Daoy (cell line): Measurements from ENCODE around the gene SLC34A3. TPM values are rescaled to one million over a fixed set of nuclear protein-coding genes. Genes with fewer than 3 reads are reported as not detected.

ENCODE experiments used
- DNase-seq: peaks from one replicate; pipeline ENCODE4 v3.0.0-alpha.2; 2015; ENCODE audit warnings: low read depth
- total RNA-seq: library from RNA; depleted of rRNA; stranded (reverse); fragments of >200 nt; shearing (Covaris generic); gene quantifications from 2 replicates; pipeline ENCODE4 v1.2.3, GENCODE V29; 2014

SLC34A3 gene
- total RNA-seq, 1 experiment from 2014 or later: not detected

- no peak for DNase-seq
Observed at GRCh38 chr9:137217276-137218211, 13.2 kb upstream of the SLC34A3 start.

GRCh38 chr9:137218212-137218753 is 12.4 kb upstream of the SLC34A3 start:
- no peak for DNase-seq

DNA sequence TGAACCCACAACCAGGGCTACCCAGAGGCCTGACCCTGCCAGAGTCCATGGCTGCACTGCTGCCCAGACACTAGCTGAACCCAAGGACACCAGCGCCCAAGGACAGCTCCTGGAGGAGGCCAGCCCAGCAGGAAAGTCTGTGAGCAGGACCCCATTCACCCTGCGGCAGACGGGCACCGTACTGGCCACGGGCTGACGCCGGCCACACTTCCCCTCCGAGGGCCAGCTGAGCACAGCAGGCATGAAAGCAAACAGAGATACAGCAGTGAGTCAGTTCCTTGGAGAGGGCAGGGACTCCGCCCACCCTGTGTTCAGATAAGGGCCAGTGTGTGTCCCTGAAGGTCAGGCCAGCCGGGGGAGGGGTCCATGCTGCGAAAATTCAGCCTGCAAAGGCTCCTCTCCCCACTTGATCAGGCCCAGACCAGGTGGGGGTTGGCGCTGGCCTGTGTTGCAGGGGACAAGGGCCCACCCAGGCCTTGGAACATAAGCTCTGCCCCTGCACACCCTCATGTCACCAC is 11.9 kb upstream of the SLC34A3 start:
- peak; percentile 87 for DNase-seq

- no peak for DNase-seq
Observed at GRCh38 chr9:137219757-137220316, 10.9 kb upstream of the SLC34A3 start.

- no peak for DNase-seq
Observed at GRCh38 chr9:137220317-137221094, 10.2 kb upstream of the SLC34A3 start.

DNA sequence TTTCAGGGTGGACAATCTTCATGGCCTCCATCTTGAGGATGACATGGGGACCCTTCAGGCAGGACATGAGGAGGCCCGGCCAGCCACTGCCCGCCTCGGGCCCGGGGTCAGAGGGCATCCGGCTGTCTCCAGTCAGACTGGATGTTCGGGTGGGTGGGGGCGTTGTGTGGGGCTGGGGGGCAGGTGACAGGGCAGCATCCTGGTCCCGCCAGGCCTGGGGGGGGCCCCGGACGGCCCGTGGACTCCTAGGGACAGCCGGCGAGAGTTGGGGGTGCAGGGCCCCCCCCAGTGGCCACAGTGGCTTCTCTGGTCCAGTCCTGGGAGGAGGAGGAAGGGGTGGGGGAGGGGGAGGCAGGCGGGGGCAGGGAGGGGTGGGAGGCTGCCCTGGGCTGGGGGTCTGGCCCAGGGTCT is 9.6 kb upstream of the SLC34A3 start:
- DNase-seq: no peak

DNA sequence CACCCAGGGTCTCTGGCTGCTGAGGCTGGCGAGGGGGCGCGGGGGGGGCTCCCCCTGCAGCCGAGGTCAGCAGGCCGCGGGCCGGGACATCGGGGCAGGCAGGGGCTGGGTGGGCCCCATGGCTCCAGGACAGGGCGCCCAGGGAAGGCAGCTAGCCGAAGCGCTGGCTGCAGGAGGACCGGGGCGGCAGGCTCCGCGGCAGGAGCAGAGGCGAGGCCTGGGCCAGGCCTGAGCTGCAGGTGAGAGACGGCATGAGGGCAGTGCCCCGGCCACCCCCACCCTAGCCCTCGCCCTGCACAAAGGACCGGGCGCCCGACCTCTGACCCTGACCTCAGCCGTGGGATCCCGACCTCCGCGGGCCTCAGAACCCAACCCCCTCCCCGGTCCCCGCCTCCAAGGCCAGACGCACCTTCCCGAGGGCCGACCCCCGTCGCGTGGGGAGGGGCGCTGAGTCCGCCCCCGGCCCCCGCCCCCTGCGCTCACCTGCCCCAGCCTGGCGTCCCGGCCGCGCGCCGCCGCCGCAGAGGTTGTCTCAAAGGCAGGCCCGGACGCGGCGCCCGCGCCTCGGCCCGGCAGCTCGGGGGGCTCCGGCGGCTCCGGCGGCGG is 9.1 kb upstream of the SLC34A3 start:
- DNase-seq: no peak

DNA sequence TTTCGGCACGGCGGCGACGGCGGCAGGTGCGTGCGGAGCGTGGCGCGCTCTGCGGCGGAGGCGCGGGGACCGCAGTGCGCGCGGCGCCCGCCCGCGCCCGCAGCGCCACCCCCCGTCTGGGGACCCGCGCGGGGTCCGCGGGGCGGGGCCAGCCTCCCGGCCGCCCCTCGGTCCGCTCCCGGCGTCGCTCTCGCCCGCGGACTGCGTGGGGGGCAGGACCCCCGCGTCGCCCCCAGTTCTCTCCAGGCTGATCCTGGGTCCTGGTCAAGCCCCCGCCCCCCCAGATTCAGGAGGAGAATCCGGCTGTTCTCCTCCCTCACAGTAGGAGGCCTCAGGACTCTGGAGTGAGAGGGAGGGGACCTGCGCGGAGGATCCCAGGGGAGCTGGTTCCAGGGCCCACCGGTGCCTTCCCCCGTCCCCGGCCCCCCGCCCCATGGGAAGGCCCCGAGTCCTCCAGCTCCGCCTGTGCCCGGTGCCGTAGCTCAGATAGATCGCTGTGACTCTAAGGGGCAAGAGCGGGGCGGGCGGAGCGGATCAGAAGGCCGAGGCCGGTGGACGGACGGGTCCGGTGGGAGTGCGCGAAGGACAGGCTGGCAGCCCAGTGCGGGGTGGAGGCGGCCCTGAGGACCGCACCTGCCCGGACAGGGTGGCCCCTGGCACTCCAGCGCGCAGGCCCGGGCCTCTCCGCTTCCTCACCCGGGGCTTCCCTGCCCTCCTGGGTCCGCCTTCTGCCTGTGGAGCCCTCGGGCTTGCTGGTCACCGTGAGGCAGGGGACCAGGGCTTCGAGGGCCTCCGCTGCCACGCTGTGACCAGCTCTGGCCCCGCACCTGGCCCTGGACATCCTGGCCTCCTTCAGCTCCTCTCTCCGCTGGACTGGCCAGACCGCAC is 8.3 kb upstream of the SLC34A3 start, which contains the start of gene RNF208:
Gene RNF208, minus strand, starts transcription at position 51 of the 888 bp plus-strand sequence. CDS start 1,028 bp downstream, outside the sequence.
- no peak for DNase-seq

GRCh38 chr9:137223078-137223970 is 7.4 kb upstream of the SLC34A3 start:
- DNase-seq: peak; percentile 99

DNA sequence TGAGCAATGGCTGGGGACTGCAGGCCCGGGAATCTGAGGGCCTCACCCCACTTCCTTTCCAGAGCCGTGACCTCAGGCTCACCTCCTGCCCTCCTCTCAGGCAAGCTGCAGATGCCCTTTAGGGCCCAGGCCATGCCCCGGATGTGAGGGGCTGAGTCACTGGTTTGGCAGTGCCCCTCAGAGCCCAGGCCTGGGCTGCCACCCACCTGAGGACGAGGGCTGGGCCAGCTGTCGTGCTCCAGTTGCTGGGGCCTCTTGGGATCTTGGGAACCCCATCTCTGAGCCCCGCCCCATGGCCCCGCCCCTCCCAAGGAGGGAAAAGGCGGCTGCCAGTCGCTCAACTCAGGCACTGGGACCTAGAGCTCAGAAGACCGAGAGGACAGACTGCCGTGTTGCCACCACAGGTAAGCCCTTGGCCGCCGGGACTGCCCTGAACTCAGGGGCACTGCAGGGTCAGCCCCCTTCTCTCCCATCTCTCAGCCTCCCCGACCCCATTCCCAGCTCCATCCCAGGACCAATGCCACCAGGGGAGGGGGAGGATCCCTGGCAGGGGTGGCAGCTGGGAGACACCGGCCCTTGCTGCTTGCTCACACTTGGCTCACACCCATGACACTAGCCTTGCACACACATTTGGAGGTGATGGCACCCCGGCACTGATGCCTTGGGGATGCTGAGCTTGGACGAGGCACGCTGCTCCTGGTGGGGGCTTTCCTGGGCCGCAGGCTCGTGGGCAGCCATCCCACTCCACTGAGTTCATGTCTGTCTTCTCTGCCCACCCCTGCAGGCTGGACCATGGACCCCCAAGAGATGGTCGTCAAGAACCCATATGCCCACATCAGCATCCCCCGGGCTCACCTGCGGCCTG is 5.6 kb upstream of the SLC34A3 start, which contains the start of gene CYSRT1:
Gene CYSRT1, plus strand, starts transcription at position 345 of the 865 bp plus-strand sequence. Its CDS starts 448 bp downstream, at position 793.
- DNase-seq: no peak

DNA sequence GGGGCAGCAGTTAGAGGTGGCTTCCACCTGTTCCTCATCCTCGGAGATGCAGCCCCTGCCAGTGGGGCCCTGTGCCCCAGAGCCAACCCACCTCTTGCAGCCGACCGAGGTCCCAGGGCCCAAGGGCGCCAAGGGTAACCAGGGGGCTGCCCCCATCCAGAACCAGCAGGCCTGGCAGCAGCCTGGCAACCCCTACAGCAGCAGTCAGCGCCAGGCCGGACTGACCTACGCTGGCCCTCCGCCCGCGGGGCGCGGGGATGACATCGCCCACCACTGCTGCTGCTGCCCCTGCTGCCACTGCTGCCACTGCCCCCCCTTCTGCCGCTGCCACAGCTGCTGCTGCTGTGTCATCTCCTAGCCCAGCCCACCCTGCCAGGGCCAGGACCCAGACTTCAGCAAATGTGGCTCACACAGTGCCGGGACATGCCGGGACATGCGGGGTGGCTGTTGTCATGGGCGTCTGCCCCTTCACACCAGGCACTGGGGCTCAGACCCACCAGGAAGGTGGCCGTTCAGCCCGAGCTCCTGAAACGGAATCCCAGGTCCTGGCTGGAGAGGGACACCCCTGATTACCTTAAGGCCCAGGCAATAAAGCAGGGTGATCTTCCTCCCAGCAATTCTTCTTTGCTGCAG is 4.9 kb upstream of the SLC34A3 start:
- DNase-seq: no peak

- peak; percentile 67 for DNase-seq
Observed at GRCh38 chr9:137226338-137227053, 4.2 kb upstream of the SLC34A3 start.

GRCh38 chr9:137227054-137227852 is 3.4 kb upstream of the SLC34A3 start, which contains the start of gene RNF224:
Gene RNF224, plus strand, starts transcription at chr9:137227502. Its CDS starts 834 bp downstream, at chr9:137228336.
- DNase-seq: peak; percentile 90

DNA sequence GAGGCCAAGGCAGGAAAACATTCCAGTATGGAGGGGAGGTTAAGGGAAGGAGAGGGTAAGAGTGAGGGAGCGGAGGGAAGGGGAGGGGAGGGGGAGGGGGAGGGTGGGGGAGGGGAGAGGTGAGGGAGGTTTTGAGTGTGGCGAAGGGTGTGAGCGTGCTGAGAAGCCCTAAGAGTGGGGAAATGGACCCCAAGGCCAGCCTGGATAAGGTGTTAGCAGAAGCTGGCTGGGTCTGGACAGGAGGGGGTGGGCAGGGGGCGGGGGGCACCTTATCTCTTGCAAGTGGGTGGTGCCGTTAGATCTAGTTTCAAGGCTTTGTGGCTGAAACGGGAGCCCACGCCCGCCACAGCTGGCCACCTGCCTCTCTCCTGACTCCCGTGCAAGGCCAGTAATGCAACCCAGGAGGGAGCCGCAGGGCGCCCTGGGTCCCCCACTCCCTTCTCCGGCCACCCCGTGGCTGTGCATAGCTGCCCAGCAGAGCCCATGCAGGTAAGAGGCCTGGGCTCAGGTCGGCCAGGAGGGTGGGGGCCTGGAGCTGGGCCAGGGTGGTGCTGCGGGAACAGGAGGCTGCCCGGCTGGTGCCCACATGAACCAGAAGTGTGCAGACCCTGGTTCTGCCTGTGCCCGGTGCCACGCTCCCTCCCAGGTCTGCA is 2.7 kb upstream of the SLC34A3 start:
- DNase-seq: no peak

- no peak for DNase-seq
Observed at GRCh38 chr9:137228506-137228967, 2.2 kb upstream of the SLC34A3 start.
